GM10266 (cell line): Measurements from ENCODE around the gene GNAL.

ENCODE experiments used
- DNase-seq: peaks from one replicate; pipeline ENCODE4 v3.0.0; 2012; ENCODE audit errors: extremely low spot score
- CTCF ChIP-seq: IDR thresholded peaks from 2 replicates; pipeline ENCODE4 v1.5.1; 2012; ENCODE audit warnings: mild to moderate bottlenecking, low read depth; ENCODE audit not compliant: control insufficient read depth, insufficient read depth; ENCODE audit errors: missing control alignments

The GNAL gene

GRCh38 chr18:11865071-11865470 lies 176.0 kb downstream of the GNAL start:
- DNase-seq = no peak
- TF ChIP-seq CTCF = no peak

DNA sequence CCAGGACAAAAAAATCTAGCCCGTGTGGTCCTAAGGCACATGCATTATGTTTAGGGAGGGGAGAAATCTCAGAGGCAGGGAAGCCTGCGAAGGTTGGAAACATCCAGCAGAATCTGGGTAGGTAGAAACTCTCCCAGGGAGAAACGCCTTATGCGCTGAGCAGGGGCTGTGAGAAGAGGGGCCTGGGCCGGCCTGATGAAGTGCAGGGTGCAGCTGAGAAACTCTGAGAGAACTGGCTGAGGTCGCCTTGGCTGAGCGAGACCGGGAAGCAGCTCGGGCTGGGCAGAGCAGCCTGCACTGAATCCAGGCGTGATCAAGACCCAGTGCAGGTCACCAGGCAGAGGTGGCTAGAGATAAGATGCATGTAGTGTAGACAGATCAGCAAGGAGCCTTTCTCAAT lies 177.3 kb downstream of the GNAL start:
- no peak for DNase-seq
- TF ChIP-seq CTCF = no peak

DNA sequence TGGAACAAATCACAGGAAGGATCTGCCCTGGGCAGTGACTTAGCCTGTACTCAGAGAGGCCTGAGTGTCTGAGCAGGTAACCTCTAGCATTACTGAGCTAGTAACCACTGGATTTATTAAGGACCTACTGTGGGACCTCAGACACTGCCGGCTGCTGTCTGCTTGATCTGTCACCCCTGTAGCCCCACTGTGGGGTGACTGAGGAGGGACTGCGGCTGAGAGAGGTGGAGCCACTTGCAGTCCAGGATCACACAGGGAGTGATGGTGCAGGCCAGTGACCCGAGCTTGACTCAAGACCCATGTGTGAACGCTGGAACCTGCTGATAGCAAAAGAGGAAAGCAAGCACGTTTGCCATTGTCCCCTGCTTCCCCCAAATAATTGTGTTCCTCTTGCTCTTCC lies 177.7 kb downstream of the GNAL start:
- DNase-seq = no peak
- no peak for TF ChIP-seq CTCF

DNA sequence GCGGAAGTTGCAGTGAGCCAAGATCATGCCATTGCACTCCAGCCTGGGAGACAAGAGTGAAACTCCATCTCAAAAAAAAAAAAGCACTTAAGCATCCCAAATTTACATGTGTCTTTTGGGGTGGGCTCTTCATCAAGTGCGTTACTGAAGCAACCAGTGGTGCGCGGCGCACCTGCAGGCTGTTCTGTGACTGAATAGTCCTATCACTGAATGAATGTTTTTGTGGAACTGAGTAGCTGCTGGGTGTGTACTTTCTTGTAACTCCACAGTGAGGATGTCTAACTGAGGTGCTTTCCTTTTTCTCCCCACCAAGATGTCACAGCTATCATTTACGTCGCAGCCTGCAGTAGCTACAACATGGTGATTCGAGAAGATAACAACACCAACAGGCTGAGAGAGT lies 179.2 kb downstream of the GNAL start:
- TF ChIP-seq CTCF = no peak
- DNase-seq = no peak

GRCh38 chr18:11871501-11871900 lies 182.4 kb downstream of the GNAL start:
- peak; percentile 34 for DNase-seq
- no peak for TF ChIP-seq CTCF

DNA sequence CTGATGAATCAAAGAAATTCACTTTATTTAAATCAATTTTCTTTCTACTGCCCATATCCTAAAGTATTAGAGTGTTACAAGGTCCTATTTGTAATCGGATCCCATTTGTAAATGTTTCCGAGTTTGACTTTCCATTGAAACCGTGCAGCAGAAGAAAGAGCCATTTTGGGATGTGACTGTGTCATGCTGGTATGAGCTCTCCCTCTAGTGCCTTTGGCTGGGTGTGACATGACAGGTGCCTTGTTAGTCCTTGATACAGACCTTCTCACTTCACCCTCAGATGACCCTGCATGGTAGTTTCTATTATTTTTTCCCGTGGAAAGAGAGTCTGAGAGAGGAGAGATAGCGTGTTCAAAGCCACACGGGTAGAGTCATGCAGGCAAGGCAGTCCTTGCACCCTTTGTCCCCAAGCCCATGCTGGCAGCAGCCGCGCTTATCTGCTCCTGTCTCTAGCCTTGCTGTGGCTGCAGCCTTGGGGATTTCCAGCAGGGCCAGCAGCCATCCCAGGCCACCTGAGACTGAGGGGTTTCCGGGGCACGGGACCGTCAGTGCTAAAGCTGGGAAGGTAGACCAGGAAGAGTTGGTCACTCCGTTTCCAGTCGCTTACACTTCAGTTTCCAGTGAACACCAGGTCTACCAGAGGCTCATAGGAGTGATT lies 183.5 kb downstream of the GNAL start:
- peak; percentile 55 for DNase-seq

More for the DNA sequence above, 183.5 kb downstream of the GNAL start:
- TF ChIP-seq CTCF = peak; percentile 47
